A549 (cell line): Measurements from ENCODE around the gene PELI2. TPM values are rescaled to one million over a fixed set of nuclear protein-coding genes. Genes with fewer than 3 reads are reported as not detected.

Source experiments
- ATAC-seq, 2 experiments: fragments of 200-7000 bp in 1 of 2; fragments of >200 bp in 1 of 2; cut with Nextera tagmentation in 1 of 2; cut with Tn5 transposase in 1 of 2; 3 replicates each; pipeline versions ENCODE4 v1.8.0 to v1.9.1; 2018 to 2020; ENCODE audit warnings: mild to moderate bottlenecking in 1 of 2, moderate library complexity in 1 of 2
- CTCF ChIA-PET: fragments of 300-600 bp; sonication (Branson Sonifier 250); formaldehyde crosslinking; extraction: SDS; loops from one replicate; lab custom pipeline; 2021; ENCODE audit warnings: antibody characterized with exemption, inconsistent platforms; lab: Yijun Ruan, JAX
- POLR2A ChIA-PET: fragments of 350-600 bp; formaldehyde crosslinking; extraction: SDS; loops from one replicate; lab custom pipeline; 2021; ENCODE audit warnings: antibody characterized with exemption, inconsistent platforms; lab: Yijun Ruan, JAX
- DNase-seq, 2 experiments: peaks; one replicate each; pipeline versions ENCODE4 v3.0.0 to v3.0.0-alpha.2; 2011 to 2016; ENCODE audit warnings: low read depth in 1 of 2, low spot score in 1 of 2
- FAIRE-seq: peaks from 2 replicates; lab custom pipeline; 2011; peaks lifted over from hg19 to GRCh38; lab: Jason Lieb, UNC
- H3K27ac ChIP-seq, 2 experiments: fragments of >200 bp; sonication (Bioruptor Twin); formaldehyde crosslinking; 3 replicates each; pipeline ENCODE4 v1.5.1; 2016 to 2017
- H3K4me1 ChIP-seq: fragments of >200 bp; sonication (Bioruptor Twin); formaldehyde crosslinking; 3 replicates; pipeline ENCODE4 v1.6.1; 2016
- H3K4me2 ChIP-seq: fragments of >200 bp; sonication (Bioruptor Twin); formaldehyde crosslinking; 3 replicates; pipeline ENCODE4 v1.6.1; 2016
- H3K4me3 ChIP-seq: fragments of >200 bp; sonication (Bioruptor Twin); formaldehyde crosslinking; 3 replicates; pipeline ENCODE4 v1.5.1; 2016
- H3K9me3 ChIP-seq: fragments of >200 bp; sonication (Bioruptor Twin); formaldehyde crosslinking; 3 replicates; pipeline ENCODE4 v1.6.1; 2016
- CBX2 ChIP-seq: fragments of 200-600 bp; sonication (generic); IDR thresholded peaks from 2 replicates; pipeline ENCODE4 v1.6.1; 2016; ENCODE audit warnings: low read depth, mild to moderate bottlenecking, borderline replicate concordance
- CBX8 ChIP-seq: fragments of 200-600 bp; sonication (generic); IDR thresholded peaks from 2 replicates; pipeline ENCODE4 v1.6.1; 2016
- CHD4 ChIP-seq: fragments of 200-600 bp; sonication (generic); IDR thresholded peaks from 2 replicates; pipeline ENCODE4 v1.6.1; 2016; ENCODE audit warnings: antibody characterized with exemption, mild to moderate bottlenecking, borderline replicate concordance
- EHF ChIP-seq: fragments of 250-450 bp; sonication (Bioruptor Pico); IDR thresholded peaks from 2 replicates; pipeline ENCODE4 v1.5.0; 2020; ENCODE audit warnings: mild to moderate bottlenecking
- FOSL2 ChIP-seq, 2 experiments: fragments of 450-650 bp in 1 of 2; fragments of >200 bp in 1 of 2; sonication (Bioruptor Twin) in 1 of 2; formaldehyde crosslinking; IDR thresholded peaks; 2 replicates each; pipeline versions ENCODE4 v1.5.0 to v1.6.1; 2016 to 2020; ENCODE audit warnings: mild to moderate bottlenecking in 1 of 2, moderate library complexity in 1 of 2
- FOXS1 ChIP-seq: fragments of 250-450 bp; sonication (Bioruptor Pico); IDR thresholded peaks from 2 replicates; pipeline ENCODE4 v1.5.0; 2020; ENCODE audit warnings: mild to moderate bottlenecking, moderate library complexity
- HOXA7 ChIP-seq: fragments of 250-450 bp; sonication (Bioruptor Pico); IDR thresholded peaks from 2 replicates; pipeline ENCODE4 v1.5.0; 2020; ENCODE audit warnings: mild to moderate bottlenecking, moderate library complexity
- HOXB5 ChIP-seq: fragments of 250-450 bp; sonication (Bioruptor Pico); IDR thresholded peaks from 2 replicates; pipeline ENCODE4 v1.5.0; 2020; ENCODE audit warnings: mild to moderate bottlenecking, moderate library complexity
- KDM5A ChIP-seq: fragments of 200-600 bp; sonication (generic); IDR thresholded peaks from 2 replicates; pipeline ENCODE4 v1.6.1; 2016; ENCODE audit warnings: antibody characterized with exemption, mild to moderate bottlenecking
- MAFK ChIP-seq: fragments of 450-650 bp; IDR thresholded peaks from 2 replicates; pipeline ENCODE4 v1.6.1; 2014; ENCODE audit not compliant: partially characterized antibody
- MAZ ChIP-seq: fragments of 150-350 bp; IDR thresholded peaks from 2 replicates; pipeline ENCODE4 v1.6.1; 2014; ENCODE audit warnings: antibody characterized with exemption, low read depth, low read length, borderline replicate concordance
- MYC ChIP-seq: IDR thresholded peaks from 2 replicates; pipeline ENCODE4 v1.6.1; 2012; ENCODE audit warnings: mild to moderate bottlenecking, inconsistent platforms, low read length, improper control_type of control experiment, borderline replicate concordance
- PBX3 ChIP-seq: IDR thresholded peaks from 2 replicates; pipeline ENCODE4 v1.6.1; 2012
- PHF8 ChIP-seq: fragments of 200-600 bp; sonication (generic); IDR thresholded peaks from 2 replicates; pipeline ENCODE4 v1.6.1; 2016; ENCODE audit warnings: low read depth, mild to moderate bottlenecking, antibody characterized with exemption, moderate library complexity, borderline replicate concordance
- POLR2A ChIP-seq: IDR thresholded peaks from 2 replicates; pipeline ENCODE4 v1.6.1; 2012; ENCODE audit warnings: mild to moderate bottlenecking, low read length
- POLR2AphosphoS2 ChIP-seq: conservative IDR thresholded peaks from 2 replicates; pipeline ENCODE4 v1.6.1; 2012; ENCODE audit warnings: low read length, improper control_type of control experiment, inconsistent platforms
- RAD21 ChIP-seq, 2 experiments: fragments of >200 bp in 1 of 2; sonication (Bioruptor Twin) in 1 of 2; formaldehyde crosslinking in 1 of 2; IDR thresholded peaks in 1 of 2; conservative IDR thresholded peaks in 1 of 2; 2 replicates in 1 of 2; 3 replicates in 1 of 2; pipeline ENCODE4 v1.6.1; 2012 to 2018; ENCODE audit warnings: inconsistent platforms in 1 of 2
- RCOR1 ChIP-seq: fragments of 150-350 bp; IDR thresholded peaks from 2 replicates; pipeline ENCODE4 v1.6.1; 2014; ENCODE audit warnings: antibody characterized with exemption, low read length, low read depth
- SMC3 ChIP-seq: fragments of >200 bp; sonication (Bioruptor Twin); formaldehyde crosslinking; IDR thresholded peaks from 3 replicates; pipeline ENCODE4 v1.6.1; 2018; ENCODE audit warnings: inconsistent platforms
- TFCP2L1 ChIP-seq: fragments of 250-450 bp; sonication (Bioruptor Pico); IDR thresholded peaks from 2 replicates; pipeline ENCODE4 v1.5.0; 2021; ENCODE audit warnings: mild to moderate bottlenecking
- TP53 ChIP-seq: fragments of 250-450 bp; sonication (Bioruptor Pico); IDR thresholded peaks from 2 replicates; pipeline ENCODE4 v1.5.0; 2021; ENCODE audit warnings: mild to moderate bottlenecking, moderate library complexity
- ZC3H11A ChIP-seq: fragments of 450-650 bp; IDR thresholded peaks from 2 replicates; pipeline ENCODE4 v1.6.1; 2014; ENCODE audit warnings: antibody characterized with exemption, mild to moderate bottlenecking
- ZSCAN20 ChIP-seq: fragments of 250-450 bp; sonication (Bioruptor Pico); IDR thresholded peaks from 2 replicates; pipeline ENCODE4 v1.8.0; 2022; ENCODE audit warnings: mild to moderate bottlenecking, moderate library complexity
- WGBS: methylation state at CpG from one replicate; pipeline ENCODE4 v1.1.6; 2017; ENCODE audit errors: missing lambda C conversion rate; 5-methylcytosine and 5-hydroxymethylcytosine counted together
- polyA plus RNA-seq, 4 experiments: library from polyadenylated mRNA; depleted of rRNA in 3 of 4; stranded (reverse); fragments of >200 nt; fragmentation: RNase III in 1 of 4; extraction: RNeasy Plus Mini Kit Qiagen cat#74134 plus additional on column Dnase treatment in 1 of 4; gene quantifications; 2 replicates in 3 of 4; 3 replicates in 1 of 4; pipeline ENCODE4 v1.2.3, GENCODE V29; 2011 to 2017
- TF ChIP-seq, protein P1 (sequence below): IDR thresholded peaks from 2 replicates; pipeline ENCODE4 v1.6.1; 2012
- TF ChIP-seq, protein P2 (sequence below): IDR thresholded peaks from 2 replicates; pipeline ENCODE4 v1.6.1; 2012; ENCODE audit warnings: low read depth, borderline replicate concordance
- TF ChIP-seq, protein P3 (sequence below): fragments of 250-450 bp; sonication (Bioruptor Pico); IDR thresholded peaks from 2 replicates; pipeline ENCODE4 v1.5.0; 2021; ENCODE audit warnings: mild to moderate bottlenecking, moderate library complexity, borderline replicate concordance

The PELI2 gene
- polyA plus RNA-seq, 2 of the 4 experiments (the other 2 are of a cell fraction), result 0.93 to 7.2 TPM

DNA sequence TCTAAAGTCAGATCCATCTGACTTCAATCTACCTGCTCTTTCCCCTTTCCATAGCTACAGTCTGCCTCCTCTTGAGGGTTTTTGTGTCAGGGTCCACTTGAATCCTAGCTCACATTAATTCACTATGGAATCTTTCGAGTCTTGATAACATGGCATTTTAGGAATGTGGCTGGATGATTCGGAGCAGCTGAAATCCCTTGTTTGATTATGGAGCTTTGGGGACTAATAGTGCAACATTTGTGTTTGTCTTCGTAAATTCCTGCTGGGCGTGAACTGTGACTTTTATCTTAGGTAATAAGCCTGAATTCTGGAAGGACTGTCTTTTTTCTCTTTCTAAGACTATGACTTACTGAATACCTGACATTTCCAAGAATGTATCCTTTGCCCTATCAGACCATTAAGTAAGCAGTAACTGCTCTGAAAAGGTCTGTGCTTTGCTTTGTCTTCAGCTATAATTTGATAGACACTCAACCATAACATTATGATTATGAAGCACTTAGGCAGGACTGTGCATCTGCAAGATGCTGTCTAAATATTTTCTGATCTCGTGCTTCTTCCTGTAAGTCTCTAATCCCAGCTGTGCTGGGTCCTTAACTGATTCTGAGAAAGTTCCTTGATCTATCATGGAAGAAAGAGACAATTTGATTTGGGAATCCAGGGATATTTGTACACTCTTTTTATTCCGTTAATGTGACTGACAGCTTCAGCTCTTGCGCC, 19.0 kb upstream of the PELI2 start:
- FAIRE-seq (no peak), DNase-seq (no peak), ATAC-seq (no peak)
- POLR2A ChIA-PET, result interaction anchor here (0.6 kb wide), 1 partner anchor 241 kb away, joined by 3 read pairs; no protein-coding TSS in a partner anchor
- 41% methylated on average over 7 of the region's 7 CpGs for WGBS
- Histone ChIP-seq H3K4me2 (no peak overlapping the region), H3K4me3 (no peak overlapping the region), H3K27ac (no peak overlapping the region), H3K9me3 (no peaks in the 10 kb centered on the region), H3K4me1 (peaks cover 2% of the 10 kb centered on the region; the same call in 1 of the 3 replicates)
- CTCF ChIA-PET, result interaction anchor here (0.6 to 2.9 kb wide), 4 partner anchors 8 to 18 kb away, joined by 3 to 9 read pairs (median 4); no protein-coding TSS in a partner anchor
- no peak for TF ChIP-seq TFCP2L1 (CRISPR knock-in tag)
- TF ChIP-seq FOXS1, result no peak
- TF ChIP-seq KDM5A, result no peak
- no peak for TF ChIP-seq PHF8
- no peak for TF ChIP-seq HOXA7 (CRISPR knock-in tag)
- no peak for TF ChIP-seq MAZ
- TF ChIP-seq POLR2A, result no peak
- TF ChIP-seq, protein P1, sequence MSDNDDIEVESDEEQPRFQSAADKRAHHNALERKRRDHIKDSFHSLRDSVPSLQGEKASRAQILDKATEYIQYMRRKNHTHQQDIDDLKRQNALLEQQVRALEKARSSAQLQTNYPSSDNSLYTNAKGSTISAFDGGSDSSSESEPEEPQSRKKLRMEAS, result no peak
- no peak for TF ChIP-seq TP53 (CRISPR knock-in tag)
- no peak for TF ChIP-seq MAFK
- no peak for TF ChIP-seq RAD21 (conservative IDR thresholded peaks at IDR 0.05 in 1 of 2, IDR thresholded peaks at IDR 0.05 in 1 of 2)
- no peak for TF ChIP-seq MYC
- TF ChIP-seq ZSCAN20 (CRISPR knock-in tag), result no peak
- TF ChIP-seq CBX8, result no peak

GRCh38 chr14:56100556-56100955, 17.7 kb upstream of the PELI2 start:
- WGBS, result 89% methylated on average over 3 of the region's 3 CpGs
- Histone ChIP-seq H3K27ac (no peak overlapping the region), H3K4me2 (no peak overlapping the region), H3K4me3 (no peak overlapping the region), H3K9me3 (no peaks in the 10 kb centered on the region), H3K4me1 (no peaks in the 10 kb centered on the region)
- FAIRE-seq (no peak), DNase-seq (no peak), ATAC-seq (no peak; a peak in 1 of 6 replicates)
- TF ChIP-seq, protein P2, sequence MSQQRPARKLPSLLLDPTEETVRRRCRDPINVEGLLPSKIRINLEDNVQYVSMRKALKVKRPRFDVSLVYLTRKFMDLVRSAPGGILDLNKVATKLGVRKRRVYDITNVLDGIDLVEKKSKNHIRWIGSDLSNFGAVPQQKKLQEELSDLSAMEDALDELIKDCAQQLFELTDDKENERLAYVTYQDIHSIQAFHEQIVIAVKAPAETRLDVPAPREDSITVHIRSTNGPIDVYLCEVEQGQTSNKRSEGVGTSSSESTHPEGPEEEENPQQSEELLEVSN, result no peak
- ChIA-PET POLR2A (no interaction called here), CTCF (interaction anchor here (0.9 kb wide), 1 partner anchor 368 kb away, joined by 3 read pairs; no protein-coding TSS in a partner anchor)

GRCh38 chr14:56102941-56103340, 15.3 kb upstream of the PELI2 start:
- Histone ChIP-seq H3K9me3 (no peaks in the 10 kb centered on the region), H3K4me3 (no peak overlapping the region), H3K4me2 (no peak overlapping the region)
- ChIA-PET POLR2A (interaction anchor here (0.7 kb wide), 1 partner anchor 69 kb away, joined by 7 read pairs; no protein-coding TSS in a partner anchor), CTCF (no interaction called here)
- WGBS, result 66% methylated on average over 3 of the region's 3 CpGs
- no peak for FAIRE-seq
- TF ChIP-seq, protein P1, result no peak
- TF ChIP-seq SMC3 (no peak), RAD21 (conservative IDR thresholded peaks at IDR 0.05 in 1 of 2, IDR thresholded peaks at IDR 0.05 in 1 of 2) (no peak), RCOR1 (no peak), ZC3H11A (no peak), PBX3 (no peak), CBX2 (no peak), EHF (no peak), FOSL2 (IDR thresholded peaks at IDR 0.05) (no peak), FOSL2 (CRISPR knock-in tag; IDR thresholded peaks at IDR 0.05) (no peak), HOXB5 (CRISPR knock-in tag) (no peak), POLR2AphosphoS2 (no peak), ZSCAN20 (CRISPR knock-in tag) (no peak), CHD4 (no peak)
- TF ChIP-seq, protein P3, sequence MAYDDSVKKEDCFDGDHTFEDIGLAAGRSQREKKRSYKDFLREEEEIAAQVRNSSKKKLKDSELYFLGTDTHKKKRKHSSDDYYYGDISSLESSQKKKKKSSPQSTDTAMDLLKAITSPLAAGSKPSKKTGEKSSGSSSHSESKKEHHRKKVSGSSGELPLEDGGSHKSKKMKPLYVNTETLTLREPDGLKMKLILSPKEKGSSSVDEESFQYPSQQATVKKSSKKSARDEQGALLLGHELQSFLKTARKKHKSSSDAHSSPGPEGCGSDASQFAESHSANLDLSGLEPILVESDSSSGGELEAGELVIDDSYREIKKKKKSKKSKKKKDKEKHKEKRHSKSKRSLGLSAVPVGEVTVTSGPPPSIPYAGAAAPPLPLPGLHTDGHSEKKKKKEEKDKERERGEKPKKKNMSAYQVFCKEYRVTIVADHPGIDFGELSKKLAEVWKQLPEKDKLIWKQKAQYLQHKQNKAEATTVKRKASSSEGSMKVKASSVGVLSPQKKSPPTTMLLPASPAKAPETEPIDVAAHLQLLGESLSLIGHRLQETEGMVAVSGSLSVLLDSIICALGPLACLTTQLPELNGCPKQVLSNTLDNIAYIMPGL, result no peak
- TF ChIP-seq, all 56 proteins: peak for 0
- DNase-seq (no peak), ATAC-seq (no peak)
- no peaks in the 10 kb centered on the region for H3K4me1 ChIP-seq
- no peak overlapping the region for H3K27ac ChIP-seq
